Measurements from ENCODE around the gene BAZ1B.
"Not testable (repeated sequence)": the region's sequence is repeated elsewhere in the genome, so short reads cannot be mapped to it uniquely, and the experiment has no call there.

BAZ1B gene

DNA sequence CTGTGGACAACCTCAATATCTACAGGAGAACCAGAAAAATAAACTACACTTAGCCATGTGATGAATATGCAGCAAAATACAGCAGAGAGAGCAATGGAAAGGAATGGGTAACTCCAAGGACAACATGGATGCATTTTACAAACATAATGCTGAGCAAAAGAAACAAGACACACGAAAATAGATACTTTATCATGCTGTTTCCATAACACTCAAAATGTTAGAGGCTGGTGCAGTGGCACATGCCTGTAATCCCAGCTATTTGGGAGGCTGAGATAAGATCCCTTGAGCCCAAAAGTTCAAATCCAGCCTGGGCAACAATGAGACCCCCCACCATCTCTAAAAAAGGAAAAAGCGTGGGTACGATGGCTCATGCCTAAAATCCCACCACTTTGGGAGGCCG is 27.1 kb upstream of the BAZ1B start:
- DNase-seq (ENCODE audit: extremely low read depth, low read depth) = no peak
- no peak overlapping the region for H3K4me3 ChIP-seq (replicated peaks; ENCODE audit: low read depth, low read length)
- no peak for TF ChIP-seq CTCF (IDR thresholded peaks at IDR 0.05; ENCODE audit: low read depth, low read length, missing control alignments)

GRCh38 chr7:73547841-73548240 is 25.7 kb upstream of the BAZ1B start:
- H3K4me3 ChIP-seq (replicated peaks; ENCODE audit: low read depth, low read length) = no peak overlapping the region
- TF ChIP-seq CTCF (IDR thresholded peaks at IDR 0.05; ENCODE audit: low read depth, low read length, missing control alignments) = no peak
- DNase-seq (ENCODE audit: extremely low read depth, low read depth) = no peak

DNA sequence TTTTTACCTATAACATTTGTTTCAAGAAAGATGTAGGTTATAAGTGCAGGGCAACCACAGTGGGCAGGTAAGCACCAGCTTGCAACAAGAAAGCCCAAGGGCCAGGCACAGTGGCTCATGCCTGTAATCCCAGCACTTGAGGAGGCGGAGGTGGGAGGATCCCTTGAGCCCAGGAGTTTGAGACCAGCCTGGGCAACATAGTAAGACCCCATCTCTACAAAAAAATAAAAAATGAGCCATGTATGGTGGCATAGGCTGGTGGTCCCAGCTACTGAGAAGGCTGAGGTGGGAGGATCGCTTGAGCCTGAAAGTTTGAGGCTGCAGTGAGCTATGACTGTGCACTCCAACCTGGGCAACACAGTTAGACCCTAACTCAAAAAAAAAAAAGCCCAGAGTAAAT is 22.6 kb upstream of the BAZ1B start:
- no peak overlapping the region for H3K4me3 ChIP-seq (replicated peaks; ENCODE audit: low read depth, low read length)
- DNase-seq (ENCODE audit: extremely low read depth, low read depth) = no peak
- no peak for TF ChIP-seq CTCF (IDR thresholded peaks at IDR 0.05; ENCODE audit: low read depth, low read length, missing control alignments)

DNA sequence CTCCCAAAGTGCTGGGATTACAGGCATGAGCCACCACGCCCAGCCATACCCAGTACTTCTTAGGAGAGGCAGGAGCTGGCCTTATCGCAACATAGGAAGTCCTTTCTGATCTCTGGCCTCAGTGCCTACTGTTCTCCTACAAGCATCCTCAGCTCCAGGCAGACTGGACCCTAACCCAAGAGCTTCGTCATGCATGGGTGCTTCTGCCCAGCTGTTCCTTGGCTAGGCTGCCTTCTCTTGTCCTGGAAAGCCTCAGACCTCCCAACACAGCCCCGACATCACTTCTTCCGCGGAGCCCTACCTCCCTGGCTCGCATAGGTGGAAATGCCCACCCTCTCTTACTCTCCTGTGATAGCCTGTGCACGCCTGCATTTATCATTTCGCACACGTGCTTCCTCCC is 19.6 kb upstream of the BAZ1B start:
- DNase-seq (ENCODE audit: extremely low read depth, low read depth) = no peak
- no peak overlapping the region for H3K4me3 ChIP-seq (replicated peaks; ENCODE audit: low read depth, low read length)
- TF ChIP-seq CTCF (IDR thresholded peaks at IDR 0.05; ENCODE audit: low read depth, low read length, missing control alignments) = no peak

- no peak for DNase-seq (ENCODE audit: extremely low read depth, low read depth)
- H3K4me3 ChIP-seq (replicated peaks; ENCODE audit: low read depth, low read length) = no peak overlapping the region
Observed at GRCh38 chr7:73539709-73540108, 17.6 kb upstream of the BAZ1B start.

GRCh38 chr7:73538510-73538909 is 16.4 kb upstream of the BAZ1B start:
- not testable (repeated sequence) for H3K4me3 ChIP-seq (replicated peaks; ENCODE audit: low read depth, low read length); DNase-seq (ENCODE audit: extremely low read depth, low read depth)

More at GRCh38 chr7:73539709-73540108, 17.6 kb upstream of the BAZ1B start:
- no peak for TF ChIP-seq CTCF (IDR thresholded peaks at IDR 0.05; ENCODE audit: low read depth, low read length, missing control alignments)

DNA sequence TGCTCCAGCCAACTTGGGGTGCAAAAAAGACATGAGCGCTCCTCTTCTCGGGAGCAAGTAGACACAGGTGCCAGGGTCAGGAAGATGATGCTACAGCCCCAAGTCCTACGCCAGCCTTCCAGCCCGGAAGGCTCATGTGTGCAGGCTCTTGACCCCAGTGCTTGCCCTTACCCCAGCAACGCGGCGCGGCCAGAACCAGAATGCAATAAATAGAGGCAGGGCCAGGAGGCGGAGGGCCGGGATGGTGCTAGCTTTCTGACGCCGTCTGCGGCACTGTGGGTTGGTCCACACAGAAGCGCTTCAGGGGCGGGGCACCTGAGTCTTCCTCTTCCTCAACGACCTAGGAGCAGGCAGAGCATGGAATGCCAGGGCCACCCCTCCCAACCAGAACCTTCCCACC is 15.0 kb upstream of the BAZ1B start:
- H3K4me3 ChIP-seq (replicated peaks; ENCODE audit: low read depth, low read length) = no peak overlapping the region
- no peak for DNase-seq (ENCODE audit: extremely low read depth, low read depth)
- TF ChIP-seq CTCF (IDR thresholded peaks at IDR 0.05; ENCODE audit: low read depth, low read length, missing control alignments) = no peak

All from HFF-Myc (cell line).